G401 (cell line): ENCODE results near the gene AMOTL1. TPM values are rescaled to one million over a fixed set of nuclear protein-coding genes. Genes with fewer than 3 reads are reported as not detected.

ENCODE experiments used
- DNase-seq: peaks from one replicate; pipeline ENCODE4 v3.0.0-alpha.2; 2015; ENCODE audit warnings: low spot score
- in situ Hi-C: cut with HindIII; loops from 2 replicates; pipeline ENCODE4 v1.10.0; 2016; ENCODE audit warnings: low sequenced_read_pairs, mixed read lengths
- total RNA-seq: library from RNA; depleted of rRNA; stranded (reverse); fragments of >200 nt; shearing (Covaris generic); gene quantifications from 2 replicates; pipeline ENCODE4 v1.2.3, GENCODE V29; 2014

Gene AMOTL1
- total RNA-seq, 1 experiment from 2014 or later = 45.9 TPM

DNA sequence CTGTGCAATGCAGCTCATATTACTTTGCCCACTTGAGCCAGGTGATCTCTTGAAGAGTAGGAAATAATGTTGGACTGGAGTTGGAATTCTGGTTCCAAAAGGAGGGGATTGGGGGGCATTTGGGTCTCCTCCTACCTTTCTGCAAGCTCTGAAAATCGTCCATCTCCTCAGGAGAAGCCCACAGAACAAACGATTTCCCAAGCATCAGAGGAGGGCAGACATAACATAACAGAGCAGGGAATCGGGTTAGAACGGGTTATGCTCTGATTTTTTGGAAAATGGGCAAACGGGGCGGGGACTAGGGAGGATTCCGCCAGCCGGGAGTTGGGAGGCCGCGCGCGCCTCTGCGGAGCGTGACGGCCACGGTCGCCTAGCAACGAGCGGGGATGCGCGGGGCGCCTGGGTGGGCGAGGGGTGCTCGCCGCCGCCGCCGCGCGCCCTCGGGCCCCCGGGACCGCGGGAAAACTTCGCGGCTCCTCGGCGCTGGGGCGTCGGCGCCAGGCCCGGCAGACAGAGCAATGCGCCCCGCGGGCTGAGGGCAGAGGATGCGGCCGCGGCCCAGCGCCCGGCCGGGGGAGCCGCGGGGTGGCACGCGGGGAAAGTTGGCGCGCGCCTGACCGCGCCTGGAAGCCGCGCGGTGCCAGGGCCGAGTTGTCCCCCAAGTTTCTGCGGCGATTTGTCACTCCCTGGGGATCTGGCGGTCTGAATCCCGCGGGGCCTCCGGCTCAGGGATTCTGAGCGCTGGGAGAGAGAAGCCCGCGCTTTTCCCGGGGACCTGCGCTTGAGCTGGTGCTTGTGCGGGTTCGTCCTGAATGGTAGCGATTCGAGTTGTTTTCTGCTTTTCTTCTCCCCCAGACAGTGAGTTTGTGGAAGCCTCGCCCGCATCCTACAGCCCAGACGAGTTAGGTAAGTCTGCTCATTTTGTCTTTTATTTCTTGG lies 27.8 kb upstream of the AMOTL1 start:
- in situ Hi-C loops = no loop called here
- DNase-seq = peak; percentile 69

DNA sequence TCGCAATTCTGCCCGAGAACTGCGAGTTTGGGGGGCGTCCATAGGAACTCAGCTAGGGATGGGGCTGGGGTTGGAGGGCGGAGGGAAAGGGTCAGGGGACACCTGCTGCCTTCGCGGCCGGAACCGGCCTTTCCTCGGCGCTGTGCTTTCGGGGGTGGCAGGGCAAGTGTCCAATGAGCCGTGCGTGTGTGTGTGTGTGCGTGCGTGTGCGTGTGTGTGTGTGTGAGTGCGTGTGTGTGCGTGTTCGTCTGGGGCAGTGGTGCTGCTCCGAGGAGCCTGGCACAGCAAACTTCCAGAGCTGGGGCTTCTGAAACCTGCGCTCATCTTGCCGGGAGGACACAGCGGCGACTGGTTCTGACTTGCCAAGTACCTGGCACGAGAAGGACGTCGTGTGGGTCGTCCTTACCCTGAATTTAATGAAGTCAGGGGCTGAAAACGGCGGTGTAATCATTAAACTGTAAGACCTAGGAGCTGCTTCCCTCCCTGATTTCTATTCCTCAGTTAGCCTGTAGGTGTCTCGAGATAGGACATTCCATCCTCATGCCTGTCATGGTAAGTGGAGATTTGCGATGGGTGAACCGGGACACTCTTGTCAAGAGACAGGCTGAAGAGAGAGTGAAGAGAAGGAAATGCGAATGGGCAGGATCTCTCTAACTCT lies 27.0 kb upstream of the AMOTL1 start:
- in situ Hi-C loops = no loop called here
- peak; percentile 87 for DNase-seq

- in situ Hi-C loops = no loop called here
- no peak for DNase-seq
These were observed 25.5 kb upstream of the AMOTL1 start for GRCh38 chr11:94742665-94743064.

- no peak for DNase-seq
- in situ Hi-C loops = no loop called here
These were observed 21.4 kb upstream of the AMOTL1 start for GRCh38 chr11:94746721-94747120.

GRCh38 chr11:94747146-94747545 lies 21.0 kb upstream of the AMOTL1 start:
- no peak for DNase-seq
- in situ Hi-C loops = no loop called here

DNA sequence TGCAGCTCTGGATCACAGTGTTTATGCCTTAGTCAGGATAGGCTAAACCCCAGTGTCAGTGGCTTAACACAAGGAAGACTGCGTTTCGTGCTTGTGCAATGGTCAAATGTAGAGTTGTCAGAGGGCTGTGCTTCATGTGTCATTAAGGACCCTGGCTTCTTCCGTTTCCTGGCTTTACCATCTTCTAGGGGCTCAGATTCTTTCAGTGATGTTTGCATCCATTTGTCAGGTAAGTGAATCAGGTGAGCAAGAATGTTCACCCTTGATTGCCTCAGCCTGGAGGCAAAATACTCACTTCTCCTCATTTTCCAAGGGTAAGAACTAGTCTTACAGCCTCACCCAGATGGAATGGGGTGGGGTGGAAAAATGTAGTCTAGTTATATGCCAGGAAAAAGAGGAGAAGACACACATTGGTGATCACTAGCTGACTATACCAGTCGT lies 20.5 kb upstream of the AMOTL1 start:
- in situ Hi-C loops = no loop called here
- no peak for DNase-seq

GRCh38 chr11:94749369-94749768 lies 18.8 kb upstream of the AMOTL1 start:
- in situ Hi-C loops = no loop called here
- no peak for DNase-seq

DNA sequence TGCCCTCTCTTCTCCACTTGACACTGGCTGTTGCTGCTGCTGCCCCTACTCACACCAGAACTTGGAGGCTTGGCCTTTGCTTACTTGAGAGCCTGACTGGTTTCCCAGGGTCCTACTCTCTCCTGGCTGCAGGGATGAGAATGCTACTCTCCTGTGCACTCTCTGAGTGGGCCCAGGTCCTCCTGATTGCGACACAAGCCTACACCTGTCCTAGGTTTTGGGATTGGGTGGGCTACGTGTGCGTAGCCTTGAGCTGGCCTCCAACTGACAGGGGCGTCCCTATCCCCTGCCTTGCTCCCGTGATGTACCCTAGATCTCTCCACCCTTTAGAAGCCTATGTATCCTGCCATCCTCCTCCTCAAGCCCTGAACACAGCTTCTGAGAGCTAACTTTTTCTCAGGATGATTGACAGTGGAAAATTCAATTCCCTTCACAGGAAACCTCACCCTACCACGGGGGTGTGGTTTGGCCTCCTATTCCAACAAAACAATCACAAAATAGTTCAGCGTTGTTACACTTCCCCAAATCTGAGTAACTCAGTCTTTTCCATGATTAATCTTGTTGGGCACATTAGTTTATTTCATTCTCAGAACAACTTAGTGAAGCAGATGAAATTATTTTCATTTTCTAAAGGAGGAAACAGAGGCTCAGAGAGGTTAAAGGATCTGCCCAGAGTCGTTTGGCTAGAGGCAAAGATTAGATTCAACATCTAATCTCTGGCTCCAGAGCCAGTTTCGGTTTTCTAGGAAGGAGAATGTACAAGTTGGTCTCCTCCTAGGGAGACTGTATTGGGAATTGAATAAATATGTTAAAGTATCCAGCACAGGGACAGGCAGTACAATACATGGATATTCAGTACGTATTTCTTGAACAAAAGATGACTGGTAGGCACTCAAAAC lies 17.6 kb upstream of the AMOTL1 start:
- DNase-seq = no peak
- in situ Hi-C loops = no loop called here

DNA sequence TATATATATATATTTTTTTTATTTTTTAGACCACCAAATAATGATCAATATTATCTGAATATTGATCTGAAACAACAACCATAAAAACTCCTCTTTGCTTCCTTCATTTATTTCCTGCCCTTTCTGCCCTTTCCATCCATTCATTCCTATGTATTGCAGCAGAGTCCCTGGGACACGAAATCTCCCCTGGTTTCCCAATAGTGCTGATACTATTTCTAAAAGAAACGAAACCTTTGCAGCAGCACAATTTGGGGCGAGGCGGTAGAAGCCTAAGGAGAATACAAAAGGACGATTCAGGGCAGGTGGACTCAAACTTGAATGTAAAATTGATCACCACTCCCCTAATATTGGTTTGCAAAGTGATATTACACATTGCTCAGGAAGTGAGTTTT lies 16.9 kb upstream of the AMOTL1 start:
- no peak for DNase-seq
- in situ Hi-C loops = no loop called here

DNA sequence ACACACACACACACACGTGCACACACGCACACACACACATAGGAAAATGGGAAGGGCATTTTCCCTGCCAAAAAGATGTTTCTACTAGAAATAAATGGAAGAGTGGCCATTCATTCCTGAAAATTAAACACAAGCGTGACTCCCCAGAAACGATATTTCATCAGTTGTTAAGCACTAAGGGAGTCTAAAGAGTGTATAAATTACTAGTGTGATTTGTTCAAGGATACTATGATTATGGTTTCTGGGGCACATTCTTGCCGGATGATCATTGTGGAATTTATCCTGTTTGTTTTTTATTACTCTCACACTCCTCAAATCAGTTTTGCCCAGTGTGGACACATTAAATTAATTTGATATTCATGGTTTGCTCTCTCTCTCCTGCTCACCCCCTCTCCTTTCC lies 16.4 kb upstream of the AMOTL1 start:
- in situ Hi-C loops = no loop called here

GRCh38 chr11:94753630-94754029 lies 14.5 kb upstream of the AMOTL1 start:
- DNase-seq = no peak
- in situ Hi-C loops = no loop called here

More for the DNA sequence above, 16.4 kb upstream of the AMOTL1 start:
- no peak for DNase-seq

DNA sequence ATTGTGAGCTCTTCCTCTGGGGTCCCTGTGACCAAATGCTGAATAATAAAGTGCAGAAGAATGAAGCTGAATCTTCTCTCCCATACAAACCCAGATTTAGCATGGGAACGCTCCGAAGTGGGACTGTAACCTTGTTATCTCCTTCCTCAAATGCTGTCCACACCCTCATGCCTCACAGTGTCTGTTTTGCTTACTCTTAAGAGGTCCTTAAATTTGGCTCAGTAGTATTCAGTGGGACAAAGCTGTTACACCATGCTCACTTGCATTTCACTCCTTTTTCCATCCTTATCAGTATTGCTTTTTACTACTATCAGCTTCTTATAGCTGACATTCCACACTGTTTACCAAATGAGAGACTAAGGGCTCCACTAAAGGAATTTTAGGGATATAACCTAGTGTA lies 13.8 kb upstream of the AMOTL1 start:
- in situ Hi-C loops = no loop called here
- no peak for DNase-seq

GRCh38 chr11:94754819-94755218 lies 13.3 kb upstream of the AMOTL1 start:
- DNase-seq = no peak
- in situ Hi-C loops = no loop called here

DNA sequence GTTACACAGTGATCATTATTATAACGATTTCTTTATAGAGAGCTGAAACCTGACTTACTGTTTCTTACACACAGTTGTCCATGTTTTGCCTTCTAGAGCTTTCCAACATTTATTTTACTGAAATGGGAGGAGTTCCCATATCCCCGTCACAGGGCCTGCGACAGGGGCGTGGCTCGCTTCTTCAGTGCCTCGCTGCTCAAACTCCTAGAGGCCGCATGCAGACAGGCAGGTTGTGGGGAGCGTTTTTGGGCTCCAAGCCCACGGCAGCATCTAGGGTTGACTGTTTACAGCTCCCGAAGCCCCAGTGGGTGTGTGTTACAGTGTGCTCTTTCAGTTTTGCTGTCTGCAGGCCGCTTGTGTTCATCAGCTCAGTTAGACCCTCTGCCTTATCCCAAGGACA lies 12.7 kb upstream of the AMOTL1 start:
- no peak for DNase-seq
- in situ Hi-C loops = no loop called here

DNA sequence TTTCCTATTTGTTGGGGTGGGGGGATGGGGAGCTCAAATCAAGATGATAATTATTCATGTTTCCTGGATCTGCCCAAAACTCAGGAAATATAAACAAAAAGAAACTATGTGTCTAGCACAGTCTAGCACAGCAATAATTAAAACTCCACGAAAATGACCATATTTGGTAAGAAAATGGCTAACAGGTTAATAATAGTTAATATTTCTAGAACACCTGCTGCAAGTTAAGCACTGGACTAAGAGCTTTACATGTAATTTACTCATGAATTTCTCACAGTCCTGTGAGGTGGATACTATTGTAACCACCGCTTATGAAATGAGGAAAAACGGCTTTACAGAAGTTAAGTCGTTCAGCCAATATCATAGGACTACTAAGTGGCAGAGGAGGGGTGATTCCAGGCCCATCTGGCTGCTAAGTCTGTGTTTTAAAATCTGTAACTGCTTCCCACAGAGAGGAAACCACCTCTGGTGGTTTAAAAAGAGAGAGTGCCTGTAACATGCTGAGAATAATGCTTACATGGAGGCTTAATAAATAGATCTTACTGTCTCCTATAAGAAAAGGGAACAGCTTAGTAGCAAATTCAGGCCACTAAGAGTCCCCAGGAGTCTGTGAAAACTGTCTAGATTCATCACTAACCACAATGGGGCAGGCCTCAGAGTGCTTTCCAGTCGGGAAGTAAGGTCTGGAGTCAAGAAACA lies 11.0 kb upstream of the AMOTL1 start:
- in situ Hi-C loops = no loop called here
- no peak for DNase-seq

- no peak for DNase-seq
- in situ Hi-C loops = no loop called here
These were observed 9.5 kb upstream of the AMOTL1 start for GRCh38 chr11:94758666-94759065.

GRCh38 chr11:94759522-94759921 lies 8.6 kb upstream of the AMOTL1 start:
- no peak for DNase-seq
- in situ Hi-C loops = no loop called here

DNA sequence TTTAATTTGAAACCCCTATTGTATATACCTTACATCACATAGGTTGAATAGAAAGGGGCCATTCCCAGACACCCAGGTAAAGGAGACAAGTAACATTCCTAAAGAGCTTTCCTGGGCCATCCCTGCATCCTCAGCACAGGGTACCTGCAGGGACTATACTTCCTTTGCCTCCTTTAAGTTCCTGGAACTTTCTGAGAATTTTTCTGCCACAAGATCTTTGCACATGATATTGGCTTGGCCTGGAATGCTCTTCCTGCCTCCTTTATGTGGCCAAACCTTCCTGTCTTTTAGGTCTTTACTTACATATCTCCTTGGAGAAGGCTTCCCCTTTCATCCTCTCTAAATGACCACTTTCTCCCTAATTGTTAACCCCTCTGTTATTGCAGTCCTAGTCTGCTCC lies 7.9 kb upstream of the AMOTL1 start:
- no peak for DNase-seq

DNA sequence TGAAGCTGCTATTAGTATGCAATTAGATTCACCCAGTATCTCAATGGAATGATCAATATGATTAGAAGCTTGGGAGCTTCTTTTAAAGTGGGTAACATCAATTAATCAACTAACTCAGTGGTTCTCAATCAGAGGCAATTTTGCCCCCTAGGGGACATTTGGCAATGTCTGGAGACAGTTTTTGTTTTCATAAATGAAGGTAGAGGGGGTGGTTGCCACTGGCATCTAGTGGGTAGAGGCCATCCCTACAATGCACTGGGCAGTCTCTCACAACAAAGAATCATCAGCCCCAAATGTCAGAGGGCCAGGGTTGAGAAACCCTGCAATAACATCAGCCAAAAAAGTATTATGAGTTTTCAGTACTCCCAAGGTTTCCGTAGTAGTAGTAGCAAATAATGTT lies 5.9 kb upstream of the AMOTL1 start:
- no peak for DNase-seq
- in situ Hi-C loops = no loop called here

More for the DNA sequence above, 7.9 kb upstream of the AMOTL1 start:
- in situ Hi-C loops = no loop called here
